PFSK-1 (cell line): Measurements from ENCODE around the gene MTMR12.

Experiments used
- FOXP2 ChIP-seq: optimal IDR thresholded peaks from 2 replicates; pipeline ENCODE3; 2011; ENCODE audit warnings: borderline replicate concordance, control low read depth, inconsistent platforms; ENCODE audit not compliant: insufficient read depth; ENCODE audit errors: extremely low read length, extremely low read depth
- POLR2AphosphoS5 ChIP-seq: IDR thresholded peaks from 2 replicates; pipeline ENCODE4 v1.6.1; 2012; ENCODE audit warnings: low read depth, mild to moderate bottlenecking, control low read depth, low read length, moderate library complexity
- REST ChIP-seq, 2 experiments: IDR thresholded peaks; 2 replicates each; pipeline versions ENCODE4 v1.6.1 to v1.8.0; 2011 to 2012; ENCODE audit warnings: low read depth in 2 of 2, low read length in 2 of 2, control low read depth in 1 of 2, inconsistent platforms in 1 of 2, mild to moderate bottlenecking in 1 of 2, moderate library complexity in 1 of 2; ENCODE audit not compliant: insufficient read depth in 1 of 2
- SIN3A ChIP-seq: IDR thresholded peaks from 2 replicates; pipeline ENCODE4 v1.6.1; 2012; ENCODE audit warnings: mild to moderate bottlenecking, low read length, moderate library complexity, borderline replicate concordance; ENCODE audit not compliant: insufficient read depth
- TAF1 ChIP-seq: IDR thresholded peaks from 2 replicates; pipeline ENCODE4 v1.6.1; 2012; ENCODE audit warnings: low read length, control low read depth, borderline replicate concordance; ENCODE audit not compliant: insufficient read depth

The MTMR12 gene

GRCh38 chr5:32195265-32195664 lies 117.5 kb downstream of the MTMR12 start:
- TF ChIP-seq FOXP2 (no peak), TAF1 (no peak), POLR2AphosphoS5 (no peak), REST (IDR thresholded peaks at IDR 0.05; ENCODE audit: insufficient read depth in 1 of 2, low read depth in 2 of 2, low read length in 2 of 2) (no peak), SIN3A (no peak)

DNA sequence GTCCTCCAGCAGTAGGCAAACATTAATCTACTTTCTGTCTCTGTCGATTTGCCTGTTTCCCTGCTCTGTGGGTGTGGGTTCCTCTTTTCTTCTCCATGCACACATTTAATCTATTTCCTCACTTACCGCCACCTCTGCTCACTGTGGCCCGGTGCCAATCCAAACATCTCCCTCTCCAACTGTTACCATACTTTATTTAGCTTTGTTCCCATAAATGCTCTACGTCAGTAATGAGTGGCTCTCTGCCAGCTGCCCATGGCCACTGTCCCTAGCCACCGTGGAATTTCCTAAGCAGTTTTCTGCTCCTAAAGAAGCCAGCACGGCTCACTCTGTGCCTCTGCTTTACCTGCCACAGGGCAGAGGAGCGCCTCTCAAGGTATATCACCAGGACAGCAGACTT lies 119.1 kb downstream of the MTMR12 start:
- TF ChIP-seq FOXP2 (peak; percentile 16), REST (IDR thresholded peaks at IDR 0.05; ENCODE audit: insufficient read depth in 1 of 2, low read depth in 2 of 2, low read length in 2 of 2) (peak in 1 of 2 experiments; percentile 69; a peak in 1 of 4 replicates), TAF1 (no peak), SIN3A (peak; percentile 58; the same call in 1 of the 2 replicates)

- TF ChIP-seq REST (IDR thresholded peaks at IDR 0.05; ENCODE audit: insufficient read depth in 1 of 2, low read depth in 2 of 2, low read length in 2 of 2) (peak in 1 of 2 experiments; percentile 12; a peak in 1 of 4 replicates), FOXP2 (peak; percentile 30), POLR2AphosphoS5 (peak; percentile 62), SIN3A (0 out of 2 replicates have a peak, but pooled peaks have one; percentile 37), TAF1 (no peak)
Observed at GRCh38 chr5:32190095-32190494, 122.6 kb downstream of the MTMR12 start.

DNA sequence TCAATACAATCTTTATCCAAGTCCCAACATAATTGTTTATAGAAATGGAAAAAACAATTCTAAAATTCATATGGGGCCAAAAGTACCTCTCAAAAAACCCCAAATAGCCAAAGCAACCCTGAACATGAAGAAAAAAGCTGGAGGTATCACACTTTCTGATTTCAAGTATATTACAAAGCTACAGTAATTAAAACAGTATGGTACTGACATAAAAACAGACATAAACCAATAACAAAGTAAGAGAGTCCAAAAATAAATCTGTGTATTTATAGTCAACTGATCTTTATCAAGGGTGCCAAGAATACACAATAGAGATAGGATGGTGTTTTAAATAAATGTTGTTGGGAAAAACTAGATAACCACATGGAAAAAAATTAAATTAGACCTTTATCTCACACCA lies 125.1 kb downstream of the MTMR12 start:
- TF ChIP-seq REST (IDR thresholded peaks at IDR 0.05; ENCODE audit: insufficient read depth in 1 of 2, low read depth in 2 of 2, low read length in 2 of 2) (no peak), TAF1 (no peak), SIN3A (no peak), FOXP2 (no peak), POLR2AphosphoS5 (no peak)
